PFSK-1 (cell line): ENCODE measurements around the gene KRTAP13-2.

Source experiments
- POLR2AphosphoS5 ChIP-seq: IDR thresholded peaks from 2 replicates; pipeline ENCODE4 v1.6.1; 2012; ENCODE audit warnings: low read depth, mild to moderate bottlenecking, control low read depth, low read length, moderate library complexity
- TAF1 ChIP-seq: IDR thresholded peaks from 2 replicates; pipeline ENCODE4 v1.6.1; 2012; ENCODE audit warnings: low read length, control low read depth, borderline replicate concordance; ENCODE audit not compliant: insufficient read depth

GRCh38 chr21:30333736-30334135 lies 38.3 kb downstream of the KRTAP13-2 start:
- TF ChIP-seq POLR2AphosphoS5 (no peak), TAF1 (no peak)
